Stimulated activated naive CD8-positive, alpha-beta T cell treated with anti-CD3 and anti-CD28 coated beads, Interleukin-15, amount 100 ng/mL, for 72 hours (primary cell): ENCODE results near the gene THOC6.
"Not testable (repeated sequence)": the region's sequence is repeated elsewhere in the genome, so short reads cannot be mapped to it uniquely, and the experiment has no call there.

Experiments
- ATAC-seq: fragments of 150-1000 bp; cut with Tn5 transposase; 2 replicates; pipeline ENCODE4 v1.10.0; 2021; ENCODE audit warnings: mild to moderate bottlenecking, moderate library complexity
- DNase-seq, 2 donors: peaks; one replicate each; pipeline ENCODE4 v3.0.0; 2021 to 2022
- H3K27ac Mint-ChIP-seq, 2 donors: one replicate each; pipeline ENCODE4 v1.8.0; 2022; ENCODE audit warnings: mild to moderate bottlenecking in 2 of 2, mixed read lengths in 2 of 2, moderate library complexity in 2 of 2
- H3K27me3 Mint-ChIP-seq: one replicate; pipeline ENCODE4 v1.8.0; 2022; ENCODE audit warnings: mixed read lengths
- H3K4me1 Mint-ChIP-seq: one replicate; pipeline ENCODE4 v1.8.0; 2022; ENCODE audit warnings: mild to moderate bottlenecking, mixed read lengths
- H3K4me3 Mint-ChIP-seq, 2 donors: one replicate each; pipeline ENCODE4 v1.8.0; 2022; ENCODE audit warnings: mild to moderate bottlenecking in 2 of 2, mixed read lengths in 2 of 2, moderate library complexity in 1 of 2
- H3K9me3 Mint-ChIP-seq, 2 donors: one replicate each; pipeline ENCODE4 v1.8.0; 2022; ENCODE audit warnings: mixed read lengths in 2 of 2

THOC6 gene

GRCh38 chr16:3049921-3050481 lies 26.2 kb downstream of the THOC6 start:
- no peak overlapping the region for H3K4me3 Mint-ChIP-seq
- peaks cover 65% of the 10 kb centered on the region for H3K4me1 Mint-ChIP-seq
- DNase-seq: no peak
- H3K27ac Mint-ChIP-seq: no peak overlapping the region
- no peaks in the 10 kb centered on the region for H3K9me3 Mint-ChIP-seq
- H3K27me3 Mint-ChIP-seq: peaks cover 38% of the 10 kb centered on the region
- ATAC-seq: no peak

GRCh38 chr16:3050487-3050886 lies 26.7 kb downstream of the THOC6 start:
- no peak for ATAC-seq
- Mint-ChIP-seq H3K4me3 (no peak overlapping the region), H3K27me3 (peaks cover 33% of the 10 kb centered on the region), H3K4me1 (peaks cover 65% of the 10 kb centered on the region), H3K9me3 (no peaks in the 10 kb centered on the region), H3K27ac (peak overlapping the region in 1 of 2 donors; percentile 35)
- DNase-seq: no peak

- Mint-ChIP-seq H3K4me3 (no peak overlapping the region), H3K9me3 (no peaks in the 10 kb centered on the region), H3K27ac (no peak overlapping the region), H3K27me3 (peaks cover 28% of the 10 kb centered on the region), H3K4me1 (peaks cover 65% of the 10 kb centered on the region)
- ATAC-seq: no peak
- DNase-seq: no peak
Observed at GRCh38 chr16:3051009-3051408, 27.2 kb downstream of the THOC6 start.

- H3K27me3 Mint-ChIP-seq: peaks cover 28% of the 10 kb centered on the region
- H3K9me3 Mint-ChIP-seq: no peaks in the 10 kb centered on the region
- no peak for DNase-seq
- no peak for ATAC-seq
- no peak overlapping the region for H3K4me3 Mint-ChIP-seq
- peaks cover 68% of the 10 kb centered on the region for H3K4me1 Mint-ChIP-seq
- H3K27ac Mint-ChIP-seq: no peak overlapping the region
Observed at GRCh38 chr16:3051494-3051893, 27.7 kb downstream of the THOC6 start.

- H3K27ac Mint-ChIP-seq: peak overlapping the region in 1 of 2 donors; percentile 85
- DNase-seq, H3K9me3 Mint-ChIP-seq, H3K4me3 Mint-ChIP-seq: not testable (repeated sequence)
- ATAC-seq: peak; percentile 61
- H3K27me3 Mint-ChIP-seq: peaks cover 16% of the 10 kb centered on the region
- peaks cover 75% of the 10 kb centered on the region for H3K4me1 Mint-ChIP-seq
Observed at GRCh38 chr16:3052571-3053329, 28.9 kb downstream of the THOC6 start.

- Mint-ChIP-seq H3K27ac (peak overlapping the region in 1 of 2 donors; percentile 89), H3K4me1 (peaks cover 71% of the 10 kb centered on the region)
- not testable (repeated sequence) for H3K9me3 Mint-ChIP-seq, H3K27me3 Mint-ChIP-seq, H3K4me3 Mint-ChIP-seq, DNase-seq
- peak; percentile 21 for ATAC-seq
Observed at GRCh38 chr16:3053330-3053710, 29.5 kb downstream of the THOC6 start.

GRCh38 chr16:3054965-3055733 lies 31.3 kb downstream of the THOC6 start:
- peaks cover 71% of the 10 kb centered on the region for H3K4me1 Mint-ChIP-seq
- peak overlapping the region; percentile 61 to 71 for H3K4me3 Mint-ChIP-seq
- H3K9me3 Mint-ChIP-seq: no peaks in the 10 kb centered on the region
- H3K27ac Mint-ChIP-seq: peak overlapping the region; percentile 89 to 90
- ATAC-seq (peak; percentile 29), DNase-seq (peak in 1 of 2 donors; percentile 56)
- no peaks in the 10 kb centered on the region for H3K27me3 Mint-ChIP-seq

- H3K4me3 Mint-ChIP-seq: peak overlapping the region; percentile 61 to 71
- DNase-seq, ATAC-seq, H3K27me3 Mint-ChIP-seq, H3K9me3 Mint-ChIP-seq: not testable (repeated sequence)
- H3K27ac Mint-ChIP-seq: peak overlapping the region in 1 of 2 donors; percentile 90
- peaks cover 75% of the 10 kb centered on the region for H3K4me1 Mint-ChIP-seq
Observed at GRCh38 chr16:3055734-3056115, 31.9 kb downstream of the THOC6 start.

GRCh38 chr16:3056336-3057180 lies 32.7 kb downstream of the THOC6 start:
- Mint-ChIP-seq H3K4me3 (peak overlapping the region; percentile 82 to 88), H3K4me1 (peaks cover 73% of the 10 kb centered on the region), H3K27me3 (no peaks in the 10 kb centered on the region), H3K9me3 (no peaks in the 10 kb centered on the region), H3K27ac (peak overlapping the region; percentile 76 to 78)
- no peak for DNase-seq
- no peak for ATAC-seq

GRCh38 chr16:3057181-3058138 lies 33.6 kb downstream of the THOC6 start:
- peak overlapping the region; percentile 82 to 88 for H3K4me3 Mint-ChIP-seq
- no peaks in the 10 kb centered on the region for H3K27me3 Mint-ChIP-seq
- peaks cover 77% of the 10 kb centered on the region for H3K4me1 Mint-ChIP-seq
- H3K27ac Mint-ChIP-seq: peak overlapping the region; percentile 41 to 93
- DNase-seq: peak in 1 of 2 donors; percentile 40
- ATAC-seq: no peak
- no peaks in the 10 kb centered on the region for H3K9me3 Mint-ChIP-seq

- no peaks in the 10 kb centered on the region for H3K27me3 Mint-ChIP-seq
- DNase-seq (peak in 1 of 2 donors; percentile 69), ATAC-seq (peak; percentile 57)
- peak overlapping the region; percentile 22 to 62 for H3K27ac Mint-ChIP-seq
- no peaks in the 10 kb centered on the region for H3K9me3 Mint-ChIP-seq
- H3K4me1 Mint-ChIP-seq: peaks cover 83% of the 10 kb centered on the region
- H3K4me3 Mint-ChIP-seq: peak overlapping the region; percentile 82 to 88
Observed at GRCh38 chr16:3058139-3059030, 34.5 kb downstream of the THOC6 start.

GRCh38 chr16:3059041-3059722 lies 35.3 kb downstream of the THOC6 start:
- Mint-ChIP-seq H3K27ac (peak overlapping the region; percentile 93 to 95), H3K27me3 (no peaks in the 10 kb centered on the region), H3K9me3 (no peaks in the 10 kb centered on the region), H3K4me3 (peak overlapping the region; percentile 82 to 88), H3K4me1 (peaks cover 83% of the 10 kb centered on the region)
- ATAC-seq (peak; percentile 80), DNase-seq (peak; percentile 92 to 93)

- ATAC-seq (no peak), DNase-seq (no peak)
- Mint-ChIP-seq H3K27me3 (no peaks in the 10 kb centered on the region), H3K4me3 (peak overlapping the region; percentile 82 to 88), H3K9me3 (no peaks in the 10 kb centered on the region), H3K4me1 (peaks cover 83% of the 10 kb centered on the region), H3K27ac (peak overlapping the region; percentile 93 to 95)
Observed at GRCh38 chr16:3059723-3060242, 35.9 kb downstream of the THOC6 start.
